HepG2 (cell line): ENCODE measurements around the gene NAE1. TPM values are rescaled to one million over a fixed set of nuclear protein-coding genes. Genes with fewer than 3 reads are reported as not detected.

Experiments
- ASH2L ChIP-seq: fragments of 300-600, 200-600 bp; sonication (generic); IDR thresholded peaks from 2 replicates; pipeline ENCODE4 v1.7.0; 2017; ENCODE audit warnings: low read depth, mild to moderate bottlenecking, moderate library complexity, mixed read lengths, low read length; ENCODE audit not compliant: insufficient read length
- GPN1 ChIP-seq: sonication (generic); formaldehyde crosslinking; IDR thresholded peaks from 2 replicates; pipeline ENCODE4 v1.5.1; 2020; ENCODE audit warnings: missing genetic modification reagents, borderline replicate concordance
- KAT2B ChIP-seq: fragments of 150-350 bp; IDR thresholded peaks from 2 replicates; pipeline ENCODE4 v1.6.1; 2014; ENCODE audit warnings: low read depth, low read length, borderline replicate concordance
- KDM3A ChIP-seq: IDR thresholded peaks from 2 replicates; pipeline ENCODE4 v1.6.1; 2018; ENCODE audit warnings: low read depth, missing compliant biosample characterization
- MTF2 ChIP-seq: sonication (generic); formaldehyde crosslinking; IDR thresholded peaks from 2 replicates; pipeline ENCODE4 v1.5.0; 2020; ENCODE audit warnings: missing genetic modification reagents, borderline replicate concordance
- NR0B2 ChIP-seq: sonication (generic); formaldehyde crosslinking; IDR thresholded peaks from 2 replicates; pipeline ENCODE4 v1.4.0; 2020; ENCODE audit warnings: mild to moderate bottlenecking, missing genetic modification reagents
- REL ChIP-seq: sonication (generic); formaldehyde crosslinking; conservative IDR thresholded peaks from 2 replicates; pipeline ENCODE4 v1.8.0; 2022; ENCODE audit warnings: mild to moderate bottlenecking, missing genetic modification reagents, moderate library complexity
- REST ChIP-seq, 2 experiments: IDR thresholded peaks; 2 replicates each; pipeline ENCODE4 v1.6.1; 2011 to 2012; ENCODE audit warnings: low read length in 2 of 2, borderline replicate concordance in 1 of 2, low read depth in 1 of 2, mild to moderate bottlenecking in 1 of 2, moderate library complexity in 1 of 2
- SRSF1 ChIP-seq: fragments of 200-400 bp; formaldehyde crosslinking; optimal IDR thresholded peaks from 2 replicates; pipeline ENCODE3; 2017; ENCODE audit warnings: mild to moderate bottlenecking, low read depth, low read length, moderate library complexity
- ZFYVE20 ChIP-seq: sonication (generic); formaldehyde crosslinking; IDR thresholded peaks from 2 replicates; pipeline ENCODE4 v1.8.0; 2023; ENCODE audit warnings: low read depth, mild to moderate bottlenecking, moderate library complexity, missing genetic modification reagents, borderline replicate concordance
- ZNF12 ChIP-seq: sonication (generic); formaldehyde crosslinking; IDR thresholded peaks from 2 replicates; pipeline ENCODE4 v1.5.0; 2020; ENCODE audit warnings: missing genetic modification reagents
- ZNF256 ChIP-seq: sonication (generic); formaldehyde crosslinking; conservative IDR thresholded peaks from 2 replicates; pipeline ENCODE4 v1.4.0; 2020; ENCODE audit warnings: missing genetic modification reagents
- ZNF350 ChIP-seq: sonication (generic); formaldehyde crosslinking; IDR thresholded peaks from 2 replicates; pipeline ENCODE4 v1.4.0; 2020; ENCODE audit warnings: mild to moderate bottlenecking, low read depth, missing genetic modification reagents, borderline replicate concordance
- ZNF430 ChIP-seq: sonication (generic); formaldehyde crosslinking; IDR thresholded peaks from 2 replicates; pipeline ENCODE4 v1.9.0; 2021; ENCODE audit warnings: mild to moderate bottlenecking, missing genetic modification reagents
- ZNF451 ChIP-seq: sonication (generic); formaldehyde crosslinking; IDR thresholded peaks from 2 replicates; pipeline ENCODE4 v1.5.0; 2020; ENCODE audit warnings: mild to moderate bottlenecking, missing genetic modification reagents
- ZNF556 ChIP-seq: sonication (generic); formaldehyde crosslinking; IDR thresholded peaks from 2 replicates; pipeline ENCODE4 v1.4.0; 2020; ENCODE audit warnings: mild to moderate bottlenecking, missing genetic modification reagents, borderline replicate concordance
- ZNF570 ChIP-seq: sonication (generic); formaldehyde crosslinking; IDR thresholded peaks from 2 replicates; pipeline ENCODE4 v1.4.0; 2020; ENCODE audit warnings: mild to moderate bottlenecking, missing genetic modification reagents, borderline replicate concordance
- ZNF879 ChIP-seq: sonication (generic); formaldehyde crosslinking; IDR thresholded peaks from 2 replicates; pipeline ENCODE4 v1.8.1; 2023; ENCODE audit warnings: missing genetic modification reagents
- polyA plus RNA-seq, 8 experiments: library from polyadenylated mRNA; depleted of rRNA in 3 of 8; stranded (reverse) in 7 of 8; unstranded in 1 of 8; fragments of >200 nt; fragmentation: Illumina TruSeq in 4 of 8; extraction: Trizol in 4 of 8; gene quantifications; 2 replicates each; pipeline versions ENCODE4 v1.2.1 to v1.2.3, GENCODE V29; 2011 to 2016; ENCODE audit warnings: low read depth in 4 of 8, missing spikeins in 1 of 8, mixed read lengths in 1 of 8; ENCODE audit not compliant: insufficient read depth in 1 of 8
- total RNA-seq, 5 experiments: library from RNA; depleted of rRNA; stranded (reverse); fragments of >200 nt; fragmentation: Illumina TruSeq; extraction: Trizol; gene quantifications; 2 replicates each; pipeline ENCODE4 v1.2.3, GENCODE V29; 2016; ENCODE audit warnings: low read depth in 1 of 5

The NAE1 gene
- total and polyA plus RNA-seq, 2 of the 13 experiments (the other 11 are each of a cell fraction or from before 2014, with no cell fraction given) = 95.7 to 206 TPM

- TF ChIP-seq REST (IDR thresholded peaks at IDR 0.05; ENCODE audit: borderline replicate concordance in 1 of 2, low read depth in 1 of 2, low read length in 2 of 2) (0 out of 4 replicates have a peak, but pooled peaks of 1 of the 2 experiments have one; percentile 6), ASH2L (peak; percentile 96), REL (CRISPR knock-in tag) (no peak), ZNF451 (CRISPR knock-in tag) (peak; percentile 87; the same call in 1 of the 2 replicates), SRSF1 (no peak), ZFYVE20 (CRISPR knock-in tag) (0 out of 2 replicates have a peak, but pooled peaks have one; percentile 84), NR0B2 (CRISPR knock-in tag) (peak; percentile 98), KDM3A (CRISPR knock-in tag) (0 out of 2 replicates have a peak, but pooled peaks have one; percentile 75), ZNF430 (CRISPR knock-in tag) (peak; percentile 95), ZNF12 (CRISPR knock-in tag) (peak; percentile 40; the same call in 1 of the 2 replicates), MTF2 (peak; percentile 93; the same call in 1 of the 2 replicates), ZNF556 (CRISPR knock-in tag) (peak; percentile 57; the same call in 1 of the 2 replicates), GPN1 (CRISPR knock-in tag) (peak; percentile 10; the same call in 1 of the 2 replicates), ZNF879 (CRISPR knock-in tag) (peak; percentile 79; the same call in 1 of the 2 replicates), KAT2B (no peak), ZNF256 (CRISPR knock-in tag) (peak; percentile 97), ZNF570 (CRISPR knock-in tag) (0 out of 2 replicates have a peak, but pooled peaks have one; percentile 69), ZNF350 (CRISPR knock-in tag) (no peak)
Observed at GRCh38 chr16:66830422-66831404, at the start of gene NAE1 (continued).
